GM21423 (cell line): ENCODE data around the gene GAK.

ENCODE experiments used
- ATAC-seq: cut with Tn5 transposase; IDR thresholded peaks from one replicate; pipeline ENCODE4 v1.9.1; 2021; ENCODE audit warnings: mild to moderate bottlenecking, moderate library complexity; ENCODE audit not compliant: unreplicated experiment

GAK gene

DNA sequence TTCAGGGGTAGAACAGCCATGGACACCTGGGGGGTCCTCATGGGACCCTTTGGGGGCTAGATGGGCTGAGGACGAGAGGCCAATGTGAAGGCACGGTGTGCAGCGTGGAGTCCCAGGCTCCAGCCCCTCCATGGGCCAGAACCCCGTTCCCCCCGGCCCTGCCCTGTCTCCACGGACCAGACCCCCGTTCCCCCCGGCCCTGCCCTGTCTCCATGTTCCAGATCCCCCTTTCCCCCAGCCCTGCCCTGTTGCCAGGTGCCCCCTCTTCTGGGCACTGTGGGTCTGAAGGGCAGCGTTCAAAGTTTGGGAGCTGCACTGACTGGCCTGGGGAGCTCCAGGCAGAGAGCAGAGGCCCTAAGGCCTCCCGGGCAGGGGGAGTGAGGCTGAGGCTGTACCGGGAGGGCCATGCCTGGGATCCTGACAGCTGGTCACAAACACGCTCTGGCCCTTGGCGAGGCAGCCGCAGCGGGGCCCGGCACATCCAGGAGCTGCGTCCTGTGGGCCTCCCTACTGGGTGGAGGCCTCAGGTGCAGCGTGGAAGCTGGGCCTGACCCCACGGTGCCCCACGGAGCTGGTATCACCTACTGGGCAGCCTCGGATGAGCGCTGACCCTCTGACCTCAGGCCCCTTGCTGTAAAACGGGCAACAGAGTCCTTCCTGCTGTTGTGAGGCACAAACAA is 32.4 kb upstream of the GAK start:
- no peak for ATAC-seq

DNA sequence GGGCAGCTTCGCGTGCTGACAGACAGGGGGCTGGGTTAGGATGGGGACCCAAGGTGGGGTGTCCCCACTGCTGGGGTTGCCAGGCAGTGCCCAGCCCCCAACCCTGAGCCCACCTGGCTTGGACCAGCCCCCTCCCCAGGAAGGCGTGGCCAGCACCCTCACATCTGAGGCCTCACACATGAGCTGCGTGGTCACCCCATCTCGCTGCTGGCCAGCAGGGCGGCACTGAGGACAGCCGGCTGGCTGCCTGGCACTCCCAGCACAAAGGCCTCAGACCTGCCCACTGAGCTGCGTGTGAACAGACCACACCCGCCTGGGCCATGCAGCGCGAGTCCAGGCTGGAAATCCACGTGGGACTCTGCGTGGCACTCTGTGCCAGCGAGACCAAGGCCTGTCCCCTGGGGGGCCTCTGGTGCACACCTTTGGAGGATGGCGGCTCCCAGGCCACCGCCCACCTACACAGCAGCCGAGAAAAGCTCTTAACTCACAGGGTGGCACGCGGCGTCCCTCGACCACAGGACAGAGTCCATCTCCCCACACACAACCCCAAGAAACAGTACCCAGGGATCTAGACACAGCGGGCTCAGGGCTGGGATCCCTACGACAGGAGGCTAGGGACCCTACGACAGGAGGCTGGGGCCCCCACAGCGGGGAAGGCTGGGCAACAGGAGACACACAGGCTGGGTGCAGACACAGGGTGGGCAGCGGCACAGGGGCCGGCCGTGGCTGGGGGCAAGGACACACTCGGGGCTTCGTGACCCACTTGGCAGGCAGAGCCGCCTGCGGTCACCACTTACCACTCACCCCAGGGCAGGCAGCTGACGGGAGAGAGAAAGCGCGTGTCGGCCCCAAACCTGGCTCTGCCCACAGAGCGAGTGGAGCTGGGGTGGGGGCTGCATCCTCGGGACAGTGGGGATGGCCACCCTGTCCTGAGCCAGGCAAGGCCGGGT is 31.4 kb upstream of the GAK start:
- ATAC-seq = no peak

DNA sequence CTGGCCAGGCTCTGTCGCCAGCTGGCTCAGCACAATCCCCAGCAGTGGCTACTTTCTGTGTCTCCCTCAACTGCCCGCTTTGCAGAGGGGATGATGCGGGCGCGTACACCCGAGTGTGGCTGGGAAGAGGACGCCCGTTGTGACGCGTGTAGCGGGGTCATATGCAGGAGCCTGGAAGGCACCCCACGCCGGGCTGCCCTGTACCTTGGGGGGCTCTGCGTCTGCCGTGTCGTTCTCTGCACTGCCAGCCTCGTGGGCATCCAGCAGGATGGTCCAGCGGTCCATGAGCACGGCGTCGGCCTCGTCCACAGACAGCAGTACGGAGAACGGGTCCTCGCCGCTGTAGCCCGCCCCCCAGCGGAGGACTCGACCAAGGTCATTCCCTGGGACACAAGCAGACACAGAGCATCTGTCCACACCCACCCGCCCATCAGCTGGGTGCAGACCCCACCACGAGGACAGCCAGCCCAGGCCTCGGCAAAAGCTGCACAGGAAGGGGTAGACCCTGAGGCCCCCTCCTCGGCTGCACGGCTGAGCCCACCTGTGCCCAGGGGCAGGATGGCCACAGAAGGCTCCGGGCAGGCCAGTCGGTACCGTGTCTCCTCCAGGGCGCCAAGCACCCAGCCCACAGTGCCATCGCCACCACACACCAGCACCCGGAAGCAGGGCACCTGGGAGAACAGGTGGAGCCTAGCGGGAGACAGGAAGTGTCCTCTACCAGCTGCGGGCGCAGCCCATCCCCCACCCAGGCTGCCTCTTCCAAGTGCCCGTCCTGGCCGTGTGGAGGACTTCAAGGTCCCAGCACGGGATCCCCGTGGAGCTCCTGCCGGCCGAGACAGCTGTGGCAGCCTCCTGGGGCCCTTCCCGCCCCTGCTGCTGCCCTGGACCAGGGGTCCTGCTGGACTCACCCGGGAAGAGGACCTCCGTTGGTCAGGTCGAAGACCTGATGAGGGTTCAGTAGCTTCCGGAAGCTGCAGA is 30.4 kb upstream of the GAK start:
- ATAC-seq = no peak

DNA sequence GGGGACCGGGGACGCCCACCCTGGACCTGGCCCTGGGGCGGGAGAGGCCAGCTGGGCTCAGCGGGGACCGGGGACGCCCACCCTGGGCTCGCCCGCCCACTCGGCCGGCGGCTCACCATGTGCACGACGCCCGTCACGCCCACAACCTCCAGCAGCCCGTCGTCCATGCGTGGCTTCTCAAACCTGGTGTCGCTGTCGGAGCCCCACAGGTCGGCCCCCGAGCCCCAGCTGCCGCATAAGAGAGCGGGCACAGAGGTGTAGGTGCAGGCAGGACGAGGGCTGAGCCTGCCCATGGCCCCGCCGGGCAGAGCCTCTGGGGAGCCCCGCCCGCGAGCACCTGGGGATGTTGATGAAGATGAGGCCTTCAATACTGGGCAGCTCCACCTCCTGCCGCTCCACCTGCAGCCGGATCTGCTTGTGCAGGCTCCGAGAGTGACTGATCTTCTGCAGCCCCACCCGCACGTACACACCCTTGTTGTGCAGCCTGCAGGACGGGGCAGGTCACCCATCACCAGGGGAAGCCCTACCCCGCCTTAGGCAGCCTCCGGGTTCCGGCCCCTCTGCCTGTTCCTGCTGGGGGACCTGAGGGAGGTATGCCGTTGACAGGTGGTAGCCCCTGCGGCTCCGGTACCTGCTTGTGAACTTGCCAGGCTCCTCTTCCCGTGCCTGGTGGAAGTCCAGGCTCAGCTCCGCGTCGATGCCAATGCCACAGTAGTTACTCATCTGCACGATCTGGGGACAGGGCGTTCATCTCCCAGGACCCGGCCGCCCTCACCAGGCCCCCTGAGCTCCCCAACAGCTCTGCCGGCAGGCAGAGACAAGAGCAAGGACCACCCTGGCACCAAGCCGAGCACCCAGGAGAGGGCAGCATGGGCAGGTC is 29.5 kb upstream of the GAK start:
- ATAC-seq = no peak

GRCh38 chr4:960636-961350 is 28.7 kb upstream of the GAK start:
- ATAC-seq = no peak

- no peak for ATAC-seq
These were observed 28.1 kb upstream of the GAK start for GRCh38 chr4:960140-960635.

DNA sequence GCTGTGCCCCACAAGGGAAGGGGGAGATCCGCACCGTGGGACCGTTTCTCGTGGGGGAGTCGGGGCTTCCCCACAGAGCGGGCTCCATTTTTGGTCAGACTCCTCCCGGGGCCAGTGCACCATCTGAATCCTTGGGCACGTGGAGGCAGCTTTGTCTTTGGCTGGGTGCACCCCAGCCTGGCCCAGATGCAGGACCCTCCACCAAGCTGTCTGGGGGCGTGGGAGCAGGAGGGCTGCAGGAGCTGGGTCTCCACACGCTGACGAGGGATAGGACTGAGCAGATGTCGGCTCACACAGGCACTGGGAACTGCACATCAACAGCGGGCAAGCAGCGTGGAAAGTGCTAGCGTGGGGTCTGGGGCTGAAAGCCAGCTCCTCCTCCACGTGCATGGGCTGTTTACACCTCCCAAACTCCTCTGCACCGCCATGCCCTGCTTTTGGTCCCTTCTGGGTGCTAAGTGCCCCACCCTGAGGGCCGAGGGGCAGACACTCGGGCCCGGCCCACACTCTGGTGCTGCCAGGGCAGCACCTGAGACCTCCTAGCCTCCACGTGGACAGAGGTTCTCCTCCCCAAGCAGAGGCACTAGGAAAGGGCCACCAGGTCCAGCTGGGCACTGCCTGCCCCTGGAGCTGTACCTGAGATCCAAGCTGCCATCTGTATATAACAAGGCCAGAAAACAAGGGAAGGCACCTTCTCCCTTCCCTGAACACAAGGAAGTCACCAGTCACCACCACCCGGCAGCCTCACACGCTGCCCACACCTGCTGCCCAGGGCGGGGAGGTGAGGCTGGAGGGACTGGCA is 27.4 kb upstream of the GAK start:
- no peak for ATAC-seq

DNA sequence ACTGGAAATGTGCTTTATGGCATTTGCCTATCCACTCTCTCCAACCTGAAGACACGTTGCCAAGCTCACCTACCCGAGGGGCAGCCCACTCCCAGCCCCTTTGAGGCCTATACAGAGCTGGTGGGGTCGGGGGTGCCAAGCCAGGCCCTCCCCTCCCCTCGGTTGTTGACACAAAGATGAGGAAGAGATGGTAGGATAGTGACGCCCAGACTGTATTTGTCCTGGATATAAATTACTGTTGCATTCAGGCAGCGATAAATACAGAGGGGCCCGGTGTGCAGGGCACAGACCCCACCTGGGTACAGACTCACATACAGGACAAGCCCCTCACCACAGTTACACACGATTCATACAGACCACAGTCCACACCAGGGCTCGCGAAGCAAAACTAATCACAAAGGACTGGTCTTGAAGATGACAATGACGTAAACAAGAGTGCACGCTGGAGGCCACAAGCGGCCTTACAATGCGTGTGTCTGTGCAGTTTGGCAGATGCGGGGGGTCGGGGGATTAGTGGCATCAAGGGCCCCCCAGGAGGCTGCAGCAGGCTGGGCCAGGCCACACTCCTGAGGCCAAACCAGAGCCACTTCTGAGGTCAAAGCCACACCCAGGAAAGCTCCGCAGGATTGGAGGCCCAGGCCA is 26.7 kb upstream of the GAK start:
- no peak for ATAC-seq

DNA sequence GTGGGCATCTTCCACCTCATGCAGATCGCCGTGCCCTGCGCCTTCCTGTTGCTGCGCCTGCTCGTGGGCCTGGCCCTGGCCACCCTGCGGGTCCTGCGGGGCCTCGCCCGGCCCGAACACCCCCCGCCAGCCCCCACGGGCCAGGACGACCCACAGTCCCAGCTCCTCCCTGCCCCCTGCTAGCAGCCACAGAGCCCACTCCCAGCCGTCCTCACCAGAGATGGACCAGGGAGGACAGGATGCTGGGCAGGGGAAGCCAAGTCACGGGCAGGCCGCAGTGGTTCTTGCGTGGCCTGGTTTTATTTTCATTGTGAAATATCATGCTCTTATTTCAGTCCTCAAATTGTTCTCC is 26.2 kb upstream of the GAK start:
- no peak for ATAC-seq

DNA sequence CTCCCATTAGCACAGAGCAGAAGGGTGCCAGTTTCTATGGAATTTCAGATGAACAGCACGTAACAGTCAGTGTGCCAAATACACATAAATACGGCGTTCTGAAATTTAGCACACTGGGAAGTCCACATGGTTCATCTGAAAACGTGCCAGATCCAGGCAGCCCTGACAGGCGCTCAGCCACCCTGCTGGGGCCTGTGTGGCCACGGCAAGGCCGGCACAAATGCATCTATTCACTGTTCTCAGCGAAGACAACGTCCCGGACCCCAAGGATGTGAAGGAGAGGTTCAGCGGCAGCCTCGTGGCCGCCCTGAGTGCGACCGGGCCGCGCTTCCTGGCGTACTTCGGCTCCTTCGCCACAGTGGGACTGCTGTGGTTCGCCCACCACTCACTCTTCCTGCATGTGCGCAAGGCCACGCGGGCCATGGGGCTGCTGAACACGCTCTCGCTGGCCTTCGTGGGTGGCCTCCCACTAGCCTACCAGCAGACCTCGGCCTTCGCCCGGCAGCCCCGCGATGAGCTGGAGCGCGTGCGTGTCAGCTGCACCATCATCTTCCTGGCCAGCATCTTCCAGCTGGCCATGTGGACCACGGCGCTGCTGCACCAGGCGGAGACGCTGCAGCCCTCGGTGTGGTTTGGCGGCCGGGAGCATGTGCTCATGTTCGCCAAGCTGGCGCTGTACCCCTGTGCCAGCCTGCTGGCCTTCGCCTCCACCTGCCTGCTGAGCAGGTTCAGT is 25.6 kb upstream of the GAK start:
- no peak for ATAC-seq

DNA sequence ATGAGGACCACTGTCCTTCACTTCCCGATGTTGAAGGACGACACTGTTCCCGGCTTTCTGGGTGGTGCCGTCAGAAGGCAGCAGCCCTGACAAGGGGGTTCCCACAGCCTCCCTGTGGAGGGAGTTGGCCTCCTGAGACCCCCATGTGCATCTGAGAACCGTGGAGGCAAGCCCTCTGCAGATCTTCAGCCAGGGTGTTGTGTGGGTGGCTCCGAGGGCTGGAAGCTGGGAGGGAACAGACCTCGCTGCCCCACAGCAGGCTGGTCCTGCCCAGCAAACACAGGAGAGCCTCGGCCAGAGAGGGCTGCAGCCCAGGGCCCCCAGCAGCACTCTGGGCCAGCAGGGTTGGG is 25.1 kb upstream of the GAK start:
- no peak for ATAC-seq

DNA sequence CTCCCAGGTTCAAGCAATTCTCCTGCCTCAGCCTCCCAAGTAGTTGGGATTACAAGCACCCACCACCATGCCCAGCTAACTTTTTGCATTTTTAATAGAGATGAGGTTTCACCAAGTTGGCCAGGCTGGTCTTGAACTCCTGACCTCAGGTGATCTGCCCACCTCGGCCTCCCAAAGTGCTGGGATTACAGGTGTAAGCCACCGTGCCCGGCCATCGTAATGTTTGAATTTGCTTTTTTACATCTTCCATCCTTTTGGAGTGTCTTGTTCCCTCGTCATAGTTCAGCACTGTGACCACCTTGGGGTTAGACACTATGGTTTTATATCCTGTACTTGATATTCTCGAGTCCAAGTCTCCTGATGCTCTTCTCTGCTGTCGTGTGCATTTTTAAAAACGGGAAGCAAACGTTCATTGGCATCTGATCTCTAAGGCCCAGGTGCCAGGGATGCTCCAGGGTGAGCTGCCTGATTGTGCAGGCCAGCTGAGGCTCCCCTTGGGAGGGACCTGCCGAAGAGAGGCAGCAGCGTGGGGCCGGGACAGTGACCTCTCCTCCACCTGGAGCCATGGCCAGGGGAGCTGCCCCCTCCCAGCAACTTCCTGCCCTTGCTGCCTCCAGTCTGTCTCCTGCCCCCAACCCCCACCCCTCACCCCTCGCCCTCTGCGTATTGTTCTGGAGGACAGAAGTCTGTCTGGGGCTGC is 24.6 kb upstream of the GAK start:
- ATAC-seq = no peak

DNA sequence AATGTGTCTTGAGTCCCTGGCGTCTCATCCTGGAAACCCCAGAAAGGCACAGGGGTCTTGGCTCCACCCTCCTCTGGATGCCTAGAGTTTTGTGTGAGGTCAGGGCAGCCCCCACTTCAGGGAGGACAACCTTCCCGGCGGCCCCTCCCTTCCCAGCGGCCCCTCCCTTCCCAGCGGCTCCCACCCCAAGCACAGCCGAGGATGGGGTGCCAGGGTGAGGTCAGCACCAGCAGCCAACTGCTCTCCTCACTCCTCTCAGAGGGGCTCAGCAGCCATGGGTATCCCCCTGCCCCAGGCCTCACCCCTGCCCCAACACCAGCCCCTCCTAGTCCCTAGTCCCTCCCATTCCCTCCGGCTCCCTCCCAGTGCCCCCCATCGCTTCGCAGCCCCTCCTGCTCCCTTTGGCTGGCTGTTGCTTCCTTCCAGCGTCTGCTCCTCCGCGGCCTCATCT is 23.8 kb upstream of the GAK start:
- no peak for ATAC-seq

GRCh38 chr4:955161-955921 is 23.2 kb upstream of the GAK start:
- ATAC-seq = no peak

GRCh38 chr4:954211-955020 is 22.3 kb upstream of the GAK start:
- ATAC-seq = no peak
